Daoy (cell line): ENCODE results near the gene PHLPP1. TPM values are rescaled to one million over a fixed set of nuclear protein-coding genes. Genes with fewer than 3 reads are reported as not detected.

Source experiments
- DNase-seq: peaks from one replicate; pipeline ENCODE4 v3.0.0-alpha.2; 2015; ENCODE audit warnings: low read depth
- total RNA-seq: library from RNA; depleted of rRNA; stranded (reverse); fragments of >200 nt; shearing (Covaris generic); gene quantifications from 2 replicates; pipeline ENCODE4 v1.2.3, GENCODE V29; 2014

Gene PHLPP1
- total RNA-seq, 1 experiment from 2014 or later = 2.5 TPM

DNA sequence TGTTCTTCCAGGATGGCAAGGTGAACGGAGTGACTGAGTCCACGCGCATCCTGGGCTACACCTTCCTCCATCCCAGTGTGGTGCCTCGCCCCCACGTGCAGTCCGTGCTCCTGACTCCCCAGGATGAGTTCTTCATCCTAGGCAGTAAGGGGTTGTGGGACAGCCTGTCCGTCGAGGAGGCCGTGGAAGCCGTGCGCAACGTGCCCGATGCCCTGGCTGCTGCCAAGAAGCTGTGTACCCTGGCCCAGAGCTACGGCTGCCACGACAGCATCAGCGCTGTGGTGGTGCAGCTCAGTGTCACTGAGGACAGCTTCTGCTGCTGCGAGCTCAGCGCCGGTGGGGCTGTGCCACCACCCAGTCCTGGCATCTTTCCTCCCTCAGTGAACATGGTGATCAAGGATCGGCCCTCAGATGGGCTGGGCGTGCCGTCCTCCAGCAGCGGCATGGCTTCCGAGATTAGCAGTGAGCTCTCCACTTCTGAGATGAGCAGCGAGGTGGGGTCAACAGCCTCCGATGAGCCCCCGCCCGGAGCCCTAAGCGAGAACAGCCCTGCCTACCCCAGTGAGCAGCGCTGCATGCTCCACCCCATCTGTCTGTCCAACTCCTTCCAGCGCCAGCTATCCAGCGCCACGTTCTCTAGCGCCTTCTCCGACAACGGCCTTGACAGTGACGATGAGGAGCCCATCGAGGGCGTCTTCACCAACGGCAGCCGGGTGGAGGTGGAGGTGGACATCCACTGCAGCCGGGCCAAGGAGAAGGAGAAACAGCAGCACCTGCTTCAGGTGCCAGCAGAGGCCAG, 263.1 kb downstream of the PHLPP1 start:
- DNase-seq = no peak

DNA sequence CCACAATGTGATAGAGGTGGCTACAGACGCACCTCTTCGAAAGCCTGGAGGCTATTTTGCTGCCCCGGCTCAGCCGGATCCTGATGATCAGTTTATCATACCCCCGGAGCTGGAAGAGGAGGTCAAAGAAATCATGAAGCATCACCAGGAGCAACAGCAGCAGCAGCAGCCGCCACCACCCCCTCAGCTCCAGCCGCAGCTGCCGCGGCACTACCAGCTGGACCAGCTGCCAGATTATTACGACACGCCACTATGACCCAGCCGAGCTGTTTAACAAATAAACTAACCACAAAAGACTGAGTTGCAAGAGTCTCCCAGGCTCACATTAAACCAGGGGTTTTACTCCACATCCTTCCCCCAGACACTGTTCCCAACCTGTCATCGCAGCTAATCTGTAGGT, 263.8 kb downstream of the PHLPP1 start:
- DNase-seq = peak; percentile 70

DNA sequence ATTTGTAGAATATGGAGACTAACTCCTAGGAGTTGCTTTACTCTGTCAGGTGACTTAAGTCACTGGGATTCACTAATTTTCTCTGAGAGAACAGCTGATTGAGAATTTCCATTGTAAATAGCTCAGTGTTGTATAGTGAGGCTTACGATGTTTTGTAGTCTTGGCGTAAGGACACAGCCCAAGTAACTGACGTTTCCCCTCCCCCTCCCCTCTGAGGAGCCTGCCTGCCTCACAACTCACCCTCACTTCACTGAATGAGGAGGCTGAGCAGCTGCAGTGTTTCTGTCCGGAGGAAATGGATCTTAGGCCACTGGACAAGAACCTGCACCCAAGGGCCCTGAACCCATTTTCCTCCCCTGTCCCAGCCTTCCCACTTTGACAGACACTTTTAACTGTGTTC, 264.6 kb downstream of the PHLPP1 start:
- DNase-seq = no peak

DNA sequence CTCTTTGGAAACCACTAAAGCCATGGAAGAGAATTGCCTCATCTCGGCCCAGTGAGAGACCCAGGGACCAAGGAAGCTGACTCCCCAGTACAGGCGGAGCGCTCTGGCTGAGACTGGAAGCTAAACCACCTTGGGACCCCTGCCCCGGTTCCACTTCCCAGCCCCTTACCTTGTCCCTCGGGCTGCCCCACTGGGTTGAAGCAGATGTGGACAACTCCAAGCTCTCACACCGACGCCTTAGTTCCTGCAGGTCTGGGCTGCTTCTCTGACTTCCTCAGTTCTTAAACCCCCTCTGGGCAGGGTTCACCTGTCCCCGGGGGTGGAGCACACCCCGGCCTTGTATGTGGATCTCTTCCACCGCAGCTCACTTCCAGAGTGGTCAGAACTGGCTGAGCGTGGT, 266.2 kb downstream of the PHLPP1 start:
- DNase-seq = no peak

DNA sequence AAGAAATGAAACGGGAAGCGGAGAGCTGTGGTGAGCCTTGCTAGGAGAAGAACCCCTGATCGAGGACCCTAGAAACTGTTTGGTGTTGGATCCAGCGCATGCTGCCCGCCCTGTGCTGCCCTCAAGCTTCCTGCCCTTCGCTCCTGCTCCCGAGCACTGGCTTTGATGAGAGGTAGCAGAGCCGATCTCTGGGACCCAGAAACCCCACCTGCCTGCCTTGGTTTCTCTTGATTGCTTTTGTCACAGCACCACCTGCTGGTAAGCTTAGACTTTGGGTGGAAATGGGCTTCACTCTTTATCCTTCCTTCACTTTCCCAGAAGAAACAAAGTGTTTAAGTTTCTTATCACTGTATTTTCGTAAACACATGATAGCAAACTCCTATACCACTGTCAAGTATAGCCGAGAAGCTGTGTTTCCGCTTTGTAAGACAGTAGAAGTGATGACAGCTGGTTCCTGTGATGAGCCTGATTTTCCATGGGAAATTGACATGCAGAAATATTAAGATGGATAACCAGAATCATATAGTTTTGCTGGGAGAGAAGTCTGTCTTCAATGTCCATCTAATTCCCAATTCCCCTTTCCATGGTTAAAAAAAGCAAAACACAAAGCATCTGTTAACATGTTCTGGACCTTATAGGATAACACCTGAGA, 267.4 kb downstream of the PHLPP1 start:
- peak; percentile 23 for DNase-seq

DNA sequence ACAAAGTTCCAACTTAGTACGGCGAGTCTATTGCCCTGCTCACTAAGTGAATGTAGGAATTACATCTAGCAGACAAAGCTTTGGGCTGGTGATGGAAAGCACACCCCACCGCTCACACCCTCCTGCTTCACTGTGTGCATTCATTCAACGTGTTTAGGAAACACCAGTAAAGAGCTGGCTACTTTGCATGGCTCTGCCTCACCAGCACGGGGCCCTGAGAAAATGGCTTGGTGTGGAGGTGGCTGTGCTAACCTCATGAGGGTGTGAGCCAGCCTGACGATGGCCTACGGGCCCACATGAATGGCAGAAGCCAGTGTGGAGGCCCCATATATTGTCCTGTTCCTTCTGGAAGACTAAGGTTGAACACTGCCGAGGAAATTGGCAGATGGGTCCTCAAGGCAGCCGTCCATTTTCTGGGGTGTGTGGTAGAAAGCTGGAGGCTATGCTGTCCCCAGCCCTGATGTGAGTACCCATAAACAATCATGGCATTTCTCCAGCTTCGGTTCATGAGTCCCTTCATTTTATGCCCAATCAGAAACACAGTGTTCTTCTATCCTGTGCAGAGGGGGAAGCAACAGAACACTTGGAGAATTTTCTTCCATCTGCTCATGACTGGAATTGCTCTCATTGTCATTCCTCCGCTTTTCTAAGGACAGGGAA, 269.4 kb downstream of the PHLPP1 start:
- no peak for DNase-seq

DNA sequence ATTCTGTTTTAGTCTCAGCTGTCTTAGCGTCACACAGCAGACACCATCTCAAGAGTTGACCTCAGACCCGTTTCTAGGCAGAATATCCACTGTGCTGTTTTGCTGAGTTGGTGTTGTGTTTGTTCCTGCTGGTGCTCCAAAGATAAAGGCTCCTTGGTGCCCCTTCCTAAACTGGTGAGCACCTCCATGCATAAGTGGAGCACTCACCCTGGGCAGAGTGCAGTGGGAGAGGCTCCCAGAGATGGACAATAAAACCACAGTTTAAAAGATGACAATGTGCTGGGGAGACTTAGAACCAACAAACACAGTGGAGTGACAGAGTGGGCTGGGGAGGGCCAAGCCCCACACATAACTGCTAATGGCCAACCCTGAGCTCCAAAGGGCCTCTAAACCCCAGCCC, 271.1 kb downstream of the PHLPP1 start:
- no peak for DNase-seq

DNA sequence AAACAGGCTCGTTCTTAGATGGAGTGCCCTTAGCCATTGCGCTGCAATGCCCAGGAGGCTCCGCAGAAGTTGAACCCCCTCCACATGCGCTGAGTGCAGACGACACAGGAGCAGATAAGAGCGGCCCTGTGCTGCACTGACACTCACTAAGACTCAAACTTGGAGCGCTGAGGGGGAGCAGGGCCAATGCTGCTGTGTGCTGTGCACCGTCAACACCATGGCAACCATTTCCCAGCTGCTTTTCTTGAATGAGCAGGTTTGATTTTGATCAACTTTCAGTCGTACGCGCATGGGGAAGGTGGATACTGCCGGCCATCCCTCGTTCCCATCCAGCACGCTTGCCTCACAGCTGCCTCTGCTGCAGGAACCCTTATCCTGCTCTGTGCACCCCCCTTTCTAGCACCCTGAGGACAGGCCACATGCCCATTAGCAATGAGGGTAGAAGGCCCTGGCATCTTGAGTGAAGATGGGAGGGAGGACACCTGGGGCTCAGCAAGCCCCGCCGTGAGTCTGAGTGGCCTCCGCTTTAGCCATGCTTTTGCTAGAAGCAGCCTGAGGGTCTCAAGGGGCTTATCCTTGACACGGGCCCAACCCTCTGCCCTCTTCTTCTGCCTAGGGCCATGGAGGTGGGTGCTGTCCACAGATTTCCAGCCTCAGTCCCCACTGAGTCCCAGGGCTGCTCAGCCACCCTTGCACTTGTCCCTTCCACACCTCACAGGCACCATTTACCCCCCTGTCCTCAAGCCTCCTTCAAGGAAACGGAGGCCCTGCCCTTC, 271.9 kb downstream of the PHLPP1 start:
- DNase-seq = no peak

DNA sequence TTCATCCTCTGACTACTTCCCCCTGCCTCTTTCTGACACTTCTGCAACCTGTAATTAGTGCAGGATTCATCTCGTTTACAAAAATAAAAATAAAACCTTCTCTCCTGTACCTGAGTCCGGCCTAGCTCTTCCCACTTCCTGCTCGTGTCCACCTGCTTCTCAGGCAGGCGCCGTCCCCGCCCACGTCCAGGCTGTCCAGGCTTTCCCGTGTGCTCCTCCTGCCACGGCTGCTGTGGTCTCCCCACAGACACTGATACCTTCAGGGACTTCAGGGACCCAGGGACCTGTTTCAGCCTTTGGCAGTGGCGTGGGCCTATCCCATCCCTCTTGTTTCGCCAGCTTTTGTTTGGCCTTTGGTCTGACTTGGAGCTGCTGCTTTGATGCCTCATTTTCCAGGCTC, 272.5 kb downstream of the PHLPP1 start:
- DNase-seq = no peak

DNA sequence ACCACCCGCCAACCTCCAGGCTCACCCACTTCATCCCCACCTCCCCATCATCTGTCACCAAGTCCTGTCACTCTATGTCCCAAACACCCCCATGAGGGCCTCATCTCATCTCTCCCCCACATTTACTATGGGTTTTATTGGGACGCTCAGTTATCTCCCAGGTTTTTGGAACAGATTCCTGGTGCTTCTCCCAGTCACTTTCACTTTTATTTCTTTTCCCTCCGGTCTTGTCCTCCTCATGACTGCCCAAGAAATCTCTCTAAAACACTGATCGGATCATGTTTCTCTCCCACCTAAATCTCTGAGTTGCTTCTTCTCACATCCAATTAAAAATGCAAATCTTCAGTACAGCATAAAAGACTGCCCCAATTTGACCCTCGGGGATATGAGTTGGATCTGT, 273.1 kb downstream of the PHLPP1 start:
- no peak for DNase-seq

DNA sequence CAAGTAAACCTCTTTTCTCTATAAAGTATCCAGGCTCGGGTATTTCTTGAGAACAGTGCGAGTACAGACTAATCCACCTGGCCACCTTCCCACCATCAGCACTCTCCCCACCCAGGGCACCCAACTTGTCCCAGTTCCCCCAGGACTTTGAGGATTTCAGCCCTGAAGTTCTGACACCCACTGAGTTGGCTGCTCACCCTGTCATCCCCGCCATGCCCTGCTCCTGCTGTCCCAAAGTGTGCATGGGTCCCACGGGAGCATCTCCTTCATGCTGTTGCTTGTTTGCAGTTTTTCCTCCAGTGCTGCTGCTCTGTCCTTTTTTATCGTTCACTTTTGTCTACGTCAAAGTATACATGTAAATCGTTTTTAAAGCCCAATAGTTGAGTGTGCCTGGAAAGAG, 273.9 kb downstream of the PHLPP1 start:
- no peak for DNase-seq

DNA sequence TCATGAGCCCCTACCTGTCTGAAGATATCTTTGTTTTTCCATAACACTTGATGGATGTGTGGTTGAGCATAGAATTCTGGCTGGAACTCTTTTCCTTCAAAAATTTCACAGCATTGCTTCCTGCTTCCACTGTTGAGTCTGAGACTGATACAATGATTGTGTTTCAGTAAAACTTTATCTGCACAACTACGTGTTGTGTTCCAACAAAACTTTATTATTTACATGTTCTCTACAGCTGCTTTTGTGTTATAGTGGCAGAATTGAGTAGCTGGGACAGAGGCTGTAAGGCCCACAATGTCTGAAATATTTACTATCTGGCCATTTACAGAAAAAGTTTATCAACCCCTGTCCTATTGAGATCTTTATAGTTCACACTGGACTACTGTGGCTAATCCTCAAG, 275.3 kb downstream of the PHLPP1 start:
- no peak for DNase-seq

DNA sequence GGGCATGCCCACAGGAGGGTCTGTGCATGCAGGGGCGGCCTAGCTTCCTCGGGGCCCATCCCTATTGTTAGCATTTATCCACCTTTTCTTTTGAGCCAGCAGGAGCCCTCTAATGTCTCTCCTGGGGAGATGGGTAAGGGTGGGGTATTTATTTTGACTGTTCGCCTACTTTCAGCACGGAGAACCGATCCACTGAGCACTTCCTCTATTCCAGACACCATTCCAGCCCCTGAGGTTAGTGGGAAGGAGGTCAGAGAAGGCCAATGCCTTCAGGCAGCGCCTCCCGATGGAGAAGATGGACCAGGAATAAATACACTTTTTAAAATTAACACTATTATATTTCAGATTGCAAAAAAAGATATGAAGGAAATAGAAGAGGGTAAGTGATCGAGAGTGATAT, 276.0 kb downstream of the PHLPP1 start:
- DNase-seq = no peak

DNA sequence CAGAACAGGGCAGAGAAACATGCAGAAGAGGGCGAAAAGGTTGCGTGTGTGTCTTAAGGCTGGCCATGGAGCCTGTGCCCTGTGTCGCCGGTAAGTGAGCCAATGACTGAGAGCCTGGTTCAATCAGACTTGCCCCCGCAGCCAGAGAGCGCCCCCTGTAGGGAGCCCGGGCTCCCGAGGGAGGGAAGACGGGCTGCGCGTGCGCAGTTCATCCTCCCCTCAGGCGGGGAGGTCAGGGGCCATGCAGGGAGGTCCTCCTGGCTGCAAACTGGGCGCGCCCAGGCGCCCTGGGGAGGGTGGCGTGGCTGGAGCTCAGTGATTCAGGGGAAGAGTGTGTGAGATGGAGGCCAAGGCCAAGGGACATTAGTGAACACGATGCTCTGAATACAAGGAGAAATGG, 276.6 kb downstream of the PHLPP1 start:
- DNase-seq = no peak

DNA sequence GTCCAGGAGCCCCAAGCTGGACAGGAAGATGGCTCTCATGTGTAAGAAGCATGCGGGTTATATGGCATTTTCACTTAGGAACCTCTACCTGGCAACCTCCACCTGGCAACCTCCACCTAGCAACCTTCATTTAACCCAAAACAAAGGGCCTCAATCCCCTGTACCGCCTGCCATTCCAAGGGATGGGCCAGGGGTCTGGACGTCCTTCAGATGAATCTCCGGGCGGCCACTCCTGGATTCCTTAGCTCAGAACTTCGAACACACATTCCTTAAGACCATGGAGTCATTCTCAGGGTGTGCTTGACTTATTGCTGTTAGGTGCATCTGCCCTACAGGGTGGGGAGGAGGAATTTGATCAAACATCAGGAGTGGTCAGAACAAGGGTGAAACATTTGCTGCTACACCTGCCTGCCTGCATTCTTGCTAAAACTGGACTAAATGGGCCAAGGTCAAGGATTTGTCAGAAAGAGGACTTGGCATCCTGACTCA, 277.6 kb downstream of the PHLPP1 start:
- DNase-seq = no peak

DNA sequence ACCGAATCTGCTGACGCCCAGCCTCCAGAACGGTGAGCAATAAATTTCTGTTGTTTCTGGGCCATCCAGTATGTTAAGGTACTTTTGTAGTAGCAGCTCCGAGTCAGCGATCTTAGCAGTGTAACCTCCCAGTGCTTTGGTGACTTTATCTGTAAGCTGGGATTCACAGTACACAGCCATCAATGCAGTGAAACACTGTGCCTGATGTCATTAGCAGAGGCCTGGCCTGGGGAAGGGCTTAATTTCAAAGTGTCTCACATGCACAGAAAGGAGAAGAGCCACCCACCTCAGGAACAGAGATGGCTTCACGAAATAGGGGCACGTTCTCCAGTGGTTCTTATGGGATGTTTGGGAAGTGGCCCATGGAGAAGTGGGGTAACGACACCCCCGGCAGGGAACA, 281.2 kb downstream of the PHLPP1 start:
- no peak for DNase-seq

DNA sequence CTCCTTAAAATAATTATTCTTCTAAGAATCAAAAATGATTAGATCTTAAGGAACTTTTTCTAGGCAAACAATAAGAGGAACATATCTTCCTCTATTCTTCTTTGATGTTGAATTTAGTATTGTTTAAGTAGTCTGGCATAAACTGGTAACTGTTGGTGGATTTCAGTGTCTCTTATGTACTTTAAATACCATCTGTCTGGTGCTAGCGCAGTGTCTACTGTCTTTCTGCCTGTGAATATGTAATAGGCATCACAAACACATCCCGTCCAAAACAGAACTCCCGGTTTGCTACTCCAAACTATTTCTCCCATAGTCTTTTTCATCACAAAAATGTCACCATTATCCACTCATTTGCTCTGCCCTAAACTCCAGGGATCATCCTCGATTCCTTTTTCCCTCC, 281.7 kb downstream of the PHLPP1 start:
- DNase-seq = no peak

DNA sequence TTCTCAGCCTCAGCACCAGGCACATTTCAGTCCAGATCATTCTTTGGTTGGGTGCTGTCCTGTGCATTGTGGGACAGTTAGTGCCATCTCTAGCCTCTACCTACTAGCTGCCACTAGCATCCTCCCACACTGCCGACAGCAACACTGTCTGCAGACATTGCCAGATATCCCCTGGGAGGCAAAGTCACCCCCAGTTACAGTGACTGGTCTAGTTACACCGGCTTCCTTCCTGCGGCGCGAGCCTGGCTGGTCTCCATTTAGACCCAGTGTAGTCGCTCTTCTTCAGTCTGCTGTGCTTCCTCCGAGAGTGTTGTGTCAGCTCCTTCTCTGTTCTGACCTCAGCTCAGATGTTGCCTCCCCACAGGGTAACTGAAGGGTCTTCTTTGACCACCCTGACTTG, 283.1 kb downstream of the PHLPP1 start:
- DNase-seq = no peak

DNA sequence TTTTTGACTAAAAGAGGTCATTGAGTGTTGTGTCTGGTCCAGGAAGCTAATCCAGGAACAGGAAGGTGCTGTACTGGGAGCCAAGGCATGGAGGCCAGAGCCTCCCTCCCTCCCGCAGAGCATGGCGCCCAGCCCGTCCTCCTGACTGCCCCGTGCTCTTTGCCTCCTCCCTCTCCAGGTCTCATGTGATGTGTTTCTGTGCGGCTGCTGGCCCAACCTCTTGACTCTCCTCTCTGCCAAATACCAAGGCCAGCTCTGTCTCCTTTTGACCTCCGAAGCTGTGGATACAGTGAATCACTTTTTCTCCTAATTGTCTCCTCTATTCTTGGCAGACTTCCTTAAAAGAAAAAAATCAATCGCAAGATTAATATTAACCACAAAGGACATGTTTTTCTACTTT, 284.1 kb downstream of the PHLPP1 start:
- peak; percentile 12 for DNase-seq

DNA sequence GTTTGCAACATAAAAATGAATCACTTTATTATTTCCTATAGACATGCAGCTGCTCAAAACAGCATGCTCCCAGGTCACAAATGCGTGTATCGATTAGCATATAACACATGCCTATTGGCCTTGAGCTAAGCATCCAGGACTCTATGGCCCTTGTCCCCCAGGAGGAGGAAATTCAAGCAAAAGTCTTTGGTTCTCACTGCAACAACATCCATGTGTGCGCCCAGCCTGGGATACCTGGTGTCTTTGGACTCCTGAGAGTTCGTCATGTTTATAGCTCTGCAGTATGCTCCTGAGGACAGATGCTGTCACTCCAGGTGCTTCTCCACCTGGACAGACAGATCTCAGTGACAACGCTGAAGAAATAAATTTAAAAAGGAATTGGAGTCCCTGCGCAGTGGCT, 284.6 kb downstream of the PHLPP1 start:
- no peak for DNase-seq

DNA sequence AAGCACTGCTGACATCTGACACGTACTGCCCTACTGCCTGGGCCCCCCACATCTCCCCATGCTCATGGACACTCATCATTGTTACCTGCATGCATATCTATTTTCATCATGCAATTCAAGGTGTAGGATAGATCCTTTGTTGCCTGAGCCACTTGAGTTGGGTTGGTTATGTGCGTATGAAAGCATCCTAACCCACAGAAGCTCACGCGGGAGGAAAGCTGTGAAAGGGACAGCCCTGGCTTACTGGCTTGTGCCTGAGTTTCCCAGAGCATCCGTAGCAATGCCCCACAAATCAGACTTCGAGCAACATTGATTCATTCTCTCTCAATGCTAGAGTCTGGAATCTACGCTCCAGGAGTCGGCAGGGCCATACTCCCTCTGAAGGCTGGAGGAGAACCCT, 285.5 kb downstream of the PHLPP1 start:
- DNase-seq = no peak

DNA sequence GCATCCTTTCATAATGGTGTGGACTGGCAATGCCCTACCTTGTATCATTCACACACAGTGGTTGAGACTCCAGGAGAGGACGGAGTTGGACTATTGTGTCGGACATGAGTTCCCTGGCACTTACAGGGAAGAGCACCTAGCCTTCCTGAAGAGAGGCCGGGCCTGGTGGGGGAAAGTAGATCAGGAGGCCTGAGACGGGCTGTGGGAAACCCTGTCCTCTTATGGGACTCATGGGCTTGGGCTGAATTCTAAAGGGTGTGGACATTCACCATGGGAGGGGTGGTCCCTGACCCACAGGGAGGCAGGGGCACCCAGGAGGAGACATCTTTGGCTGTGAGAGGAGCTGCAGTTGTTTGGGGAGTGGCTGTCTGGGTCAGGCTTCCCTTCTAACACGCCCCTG, 286.5 kb downstream of the PHLPP1 start:
- DNase-seq = no peak
